Right lobe of liver (tissue), 4 donors: Measurements from ENCODE around the gene SRCAP.

Source experiments
- CTCF ChIP-seq, 4 donors: fragments of 200-600 bp in 3 of 4; fragments of 450-650 bp in 1 of 4; IDR thresholded peaks; one replicate each; pipeline versions ENCODE4 v1.5.1 to v1.8.0; 2016 to 2022; ENCODE audit warnings: antibody characterized with exemption in 4 of 4, mild to moderate bottlenecking in 2 of 4
- POLR2A ChIP-seq: fragments of 450-650 bp; IDR thresholded peaks from one replicate; pipeline ENCODE4 v1.6.1; 2017; ENCODE audit warnings: antibody characterized with exemption, mild to moderate bottlenecking
- donor health status: DM: no; HTN: no; CAD: no.
- donor health status: DM: no; HTN: no; CAD: no.
- donor health status: DM: no; HTN: yes; CAD: no.

GRCh38 chr16:30731411-30731810 lies 32.4 kb downstream of the SRCAP start:
- TF ChIP-seq CTCF (IDR thresholded peaks at IDR 0.05): no peak
- no peak for TF ChIP-seq POLR2A
